Stimulated activated CD8-positive, alpha-beta memory T cell treated with anti-CD3 and anti-CD28 coated beads, Interleukin-4, amount 100 ng/mL, for 48 hours (primary cell): ENCODE measurements around the gene BANP.
"Not testable (repeated sequence)": the region's sequence is repeated elsewhere in the genome, so short reads cannot be mapped to it uniquely, and the experiment has no call there.

Experiments
- DNase-seq: peaks from one replicate; pipeline ENCODE4 v3.0.0-alpha.2; 2020

The BANP gene

GRCh38 chr16:87970186-87970585, 19.0 kb downstream of the BANP start:
- no peak for DNase-seq

- DNase-seq, result no peak
These were observed 20.7 kb downstream of the BANP start for GRCh38 chr16:87971933-87972332.

- DNase-seq, result no peak
These were observed 22.5 kb downstream of the BANP start for GRCh38 chr16:87973717-87974116.

- DNase-seq, result peak; percentile 16
These were observed 22.9 kb downstream of the BANP start for GRCh38 chr16:87974178-87974577.

- no peak for DNase-seq
These were observed 25.4 kb downstream of the BANP start for GRCh38 chr16:87976665-87977064.

- peak; percentile 17 for DNase-seq
These were observed 26.9 kb downstream of the BANP start for GRCh38 chr16:87978127-87978526.

GRCh38 chr16:87979352-87979751, 28.1 kb downstream of the BANP start:
- DNase-seq, result peak; percentile 21

- peak; percentile 24 for DNase-seq
These were observed 28.8 kb downstream of the BANP start for GRCh38 chr16:87979911-87980630.

GRCh38 chr16:87981376-87981775, 30.1 kb downstream of the BANP start:
- DNase-seq, result peak; percentile 54

GRCh38 chr16:87982581-87983041, 31.4 kb downstream of the BANP start:
- DNase-seq, result peak; percentile 28

- DNase-seq, result peak; percentile 20
These were observed 32.0 kb downstream of the BANP start for GRCh38 chr16:87983072-87983736.

- peak; percentile 52 for DNase-seq
These were observed 32.5 kb downstream of the BANP start for GRCh38 chr16:87983737-87984097.

- DNase-seq, result peak; percentile 43
These were observed 32.9 kb downstream of the BANP start for GRCh38 chr16:87984180-87984579.

- DNase-seq, result peak; percentile 22
These were observed 33.5 kb downstream of the BANP start for GRCh38 chr16:87984632-87985267.

- DNase-seq, result not testable (repeated sequence)
These were observed 34.3 kb downstream of the BANP start for GRCh38 chr16:87985493-87985892.

GRCh38 chr16:87986361-87986849, 35.2 kb downstream of the BANP start:
- peak; percentile 67 for DNase-seq

GRCh38 chr16:87988596-87988995, 37.4 kb downstream of the BANP start:
- DNase-seq, result peak; percentile 19

GRCh38 chr16:87990254-87990653, 39.0 kb downstream of the BANP start:
- DNase-seq, result not testable (repeated sequence)

GRCh38 chr16:87992142-87992541, 40.9 kb downstream of the BANP start:
- not testable (repeated sequence) for DNase-seq

- DNase-seq, result no peak
These were observed 42.7 kb downstream of the BANP start for GRCh38 chr16:87993901-87994300.

- DNase-seq, result no peak
These were observed 44.4 kb downstream of the BANP start for GRCh38 chr16:87995644-87996043.

GRCh38 chr16:87996962-87997880, 46.0 kb downstream of the BANP start:
- no peak for DNase-seq
